ENCODE measurements around the gene HOXB3.
A peak's percentile ranks its signal among the peaks of the same experiment; 100 is the strongest.

HOXB3 gene

DNA sequence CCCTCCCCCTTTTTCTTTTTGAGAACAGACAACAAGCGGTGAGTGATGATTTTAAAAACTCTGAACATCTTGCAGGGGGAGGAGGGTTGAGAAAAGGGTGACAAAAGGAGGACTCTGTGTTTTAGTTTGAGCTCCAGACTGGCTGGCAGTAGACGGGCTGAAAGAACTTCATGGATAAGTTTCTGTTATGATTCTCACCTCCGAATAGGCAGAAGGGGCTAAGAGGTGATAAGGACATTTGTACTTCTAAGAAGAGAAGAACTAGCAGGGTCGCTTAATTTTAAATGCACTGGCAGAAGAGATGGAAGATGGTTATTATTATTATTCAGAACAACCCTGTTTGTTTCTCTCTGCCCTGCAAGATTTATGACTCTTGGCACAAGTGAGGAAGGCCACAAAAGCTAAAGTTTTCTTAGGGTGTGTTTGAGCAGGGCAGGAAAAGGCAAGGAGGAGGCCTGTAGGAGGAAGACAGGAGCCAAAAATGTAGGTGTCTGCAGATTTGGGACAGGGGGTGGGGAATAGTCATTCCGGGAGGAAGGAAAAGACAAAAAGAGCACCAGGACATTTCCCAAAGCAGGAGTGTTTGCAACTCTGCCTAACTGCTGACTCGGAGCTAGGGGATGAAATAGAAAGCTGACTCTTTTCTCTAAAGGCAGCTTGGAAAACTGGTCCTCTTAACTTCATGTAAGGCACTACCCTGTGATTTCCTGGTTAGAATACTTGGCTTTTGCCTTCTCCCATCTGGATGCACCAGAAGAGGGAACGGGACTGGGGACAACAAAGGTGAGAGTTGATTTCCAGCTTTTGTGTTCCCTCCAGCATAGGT, 33.3 kb downstream of the HOXB3 start:
- no peak for DNase-seq (ENCODE audit: low spot score)

DNA sequence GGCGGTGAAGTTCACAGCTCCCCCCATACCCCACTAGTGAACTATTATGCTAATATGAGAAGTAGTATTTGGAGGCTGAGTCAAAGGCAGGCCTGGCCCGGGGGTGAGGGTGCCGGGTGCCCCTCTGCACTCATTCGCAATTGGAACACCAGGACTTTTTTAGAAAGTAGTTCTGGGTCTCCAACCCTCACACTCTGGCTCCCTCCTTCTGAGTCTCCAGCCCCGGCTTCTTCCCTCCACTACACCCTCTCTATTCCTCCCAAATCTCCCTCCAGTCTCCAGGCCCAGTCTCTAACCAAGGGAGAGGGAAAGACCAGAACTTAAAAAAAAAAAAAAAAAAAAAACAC, 33.8 kb downstream of the HOXB3 start:
- no peak for DNase-seq (ENCODE audit: low spot score)

DNA sequence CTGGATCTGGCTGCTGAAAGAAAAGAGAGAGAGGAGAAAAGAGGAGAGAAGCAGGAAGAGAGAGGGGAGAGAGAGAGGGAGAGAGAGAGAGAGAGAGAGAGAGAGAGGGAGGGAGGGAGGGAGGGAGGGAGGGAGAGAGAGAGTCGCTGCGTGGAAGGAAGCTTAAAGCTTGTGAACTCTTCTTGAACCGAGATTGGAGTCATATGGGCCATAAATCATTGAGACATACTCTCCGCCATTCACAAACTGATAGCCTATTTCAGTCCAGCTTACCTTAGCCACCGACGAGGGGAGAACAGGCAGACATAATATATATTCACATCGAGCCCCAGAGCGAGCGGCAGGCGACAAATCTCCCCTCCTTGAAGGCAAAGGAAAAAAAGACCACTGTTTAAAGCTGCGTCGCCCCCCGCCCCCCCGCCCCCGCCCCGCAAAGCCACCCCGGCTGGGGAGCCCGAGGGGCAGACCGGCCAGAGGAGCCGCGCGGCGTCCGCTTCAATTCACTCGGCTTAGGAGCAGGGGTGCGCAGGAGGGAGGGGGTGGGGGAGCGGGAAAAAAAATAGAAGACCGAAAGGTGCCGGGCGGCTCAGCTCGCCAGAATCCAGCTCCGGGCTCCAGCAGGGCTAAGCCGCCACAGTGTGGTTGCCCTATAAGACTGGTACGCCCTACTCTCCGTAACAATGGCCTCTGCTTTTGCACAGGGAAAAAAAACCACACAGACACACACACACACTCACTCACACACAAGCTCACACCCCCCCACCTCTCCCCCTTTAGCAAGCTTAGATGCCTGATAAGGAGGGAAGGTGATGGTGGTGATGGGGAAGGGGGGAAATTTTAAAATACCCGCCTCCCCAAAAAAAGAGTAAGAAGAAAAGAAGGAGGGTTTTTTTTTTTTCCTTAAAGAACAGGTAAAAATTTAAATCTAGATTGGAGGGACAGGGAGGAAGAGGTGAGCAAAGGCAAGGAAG, 34.5 kb downstream of the HOXB3 start:
- DNase-seq (ENCODE audit: low spot score): no peak

DNA sequence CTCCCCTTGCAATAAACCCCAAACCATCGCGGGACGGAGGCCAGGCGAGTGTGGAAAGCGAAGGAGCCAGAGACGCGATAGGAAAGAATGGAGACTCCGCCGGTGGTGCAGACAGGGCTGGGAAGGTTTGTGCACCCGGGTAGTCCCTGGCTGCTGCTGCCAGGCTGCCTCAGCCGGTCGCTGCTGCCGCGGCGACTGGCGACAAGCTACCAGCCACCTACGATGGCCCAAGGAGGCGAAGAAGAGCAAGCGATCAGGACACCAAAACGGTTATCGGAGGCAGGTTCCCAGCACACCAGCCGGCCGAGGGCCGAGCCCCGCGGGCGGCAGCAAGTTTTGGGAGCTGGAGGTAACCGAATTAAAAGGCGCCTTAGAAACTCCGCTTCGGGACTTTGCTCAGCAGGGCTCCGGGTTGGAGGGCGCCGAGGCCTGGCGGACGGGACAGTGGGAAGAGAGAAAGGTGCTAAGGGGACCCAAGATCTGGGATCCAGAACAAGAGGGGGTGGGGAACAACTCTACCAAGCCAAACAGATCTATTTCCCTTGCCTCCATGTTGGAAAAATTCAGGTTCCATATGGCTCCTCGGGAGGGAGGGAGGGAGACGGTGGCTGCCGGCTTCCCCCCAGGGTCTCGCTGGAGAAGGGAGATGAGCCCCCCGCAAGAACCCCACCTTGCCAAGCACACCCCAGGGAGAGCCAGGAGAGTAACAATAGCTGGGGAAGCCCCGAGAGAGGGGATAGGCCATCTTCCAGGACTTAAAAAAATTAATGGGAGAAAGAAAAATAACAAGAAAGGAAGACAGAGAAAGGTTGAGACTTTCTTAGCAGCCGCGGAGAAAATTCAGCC, 35.4 kb downstream of the HOXB3 start:
- no peak for DNase-seq (ENCODE audit: low spot score)

DNA sequence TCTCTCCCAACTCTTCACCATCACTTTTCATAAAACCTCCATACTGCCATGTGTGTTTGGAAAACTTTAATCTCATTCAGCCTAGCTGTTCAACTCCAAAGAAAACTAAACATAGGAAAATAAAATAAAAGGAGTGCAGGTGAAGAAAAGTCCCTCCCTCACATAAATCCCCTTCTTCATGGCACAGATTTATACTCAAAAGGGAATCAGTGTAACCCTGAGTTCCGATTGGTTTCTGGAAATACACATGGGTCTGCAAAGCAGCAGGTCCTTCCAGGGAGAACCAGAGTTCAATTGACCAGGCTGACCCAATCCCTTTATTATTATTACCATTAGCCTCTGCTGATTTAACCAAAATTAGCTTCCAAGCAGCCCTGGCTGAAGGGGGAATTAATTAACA, 36.2 kb downstream of the HOXB3 start:
- DNase-seq (ENCODE audit: low spot score): no peak

DNA sequence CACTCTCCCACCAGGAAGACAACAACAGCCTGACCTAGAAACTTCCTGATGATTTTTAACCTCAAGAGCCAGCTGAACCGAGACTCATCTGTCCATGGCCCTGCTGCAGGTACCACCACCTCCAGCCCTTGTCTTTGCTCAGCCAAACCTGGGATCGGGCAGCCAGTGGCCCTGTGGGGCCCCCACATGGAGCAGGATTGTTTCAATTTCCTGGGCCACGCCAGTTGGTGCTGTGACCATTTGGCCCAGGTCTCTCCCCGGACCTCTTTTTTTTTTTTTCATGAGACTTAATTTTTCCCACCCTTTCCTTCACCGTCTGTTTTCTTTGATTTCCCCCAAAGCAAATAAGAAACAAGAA, 36.9 kb downstream of the HOXB3 start:
- DNase-seq (ENCODE audit: low spot score): no peak

DNA sequence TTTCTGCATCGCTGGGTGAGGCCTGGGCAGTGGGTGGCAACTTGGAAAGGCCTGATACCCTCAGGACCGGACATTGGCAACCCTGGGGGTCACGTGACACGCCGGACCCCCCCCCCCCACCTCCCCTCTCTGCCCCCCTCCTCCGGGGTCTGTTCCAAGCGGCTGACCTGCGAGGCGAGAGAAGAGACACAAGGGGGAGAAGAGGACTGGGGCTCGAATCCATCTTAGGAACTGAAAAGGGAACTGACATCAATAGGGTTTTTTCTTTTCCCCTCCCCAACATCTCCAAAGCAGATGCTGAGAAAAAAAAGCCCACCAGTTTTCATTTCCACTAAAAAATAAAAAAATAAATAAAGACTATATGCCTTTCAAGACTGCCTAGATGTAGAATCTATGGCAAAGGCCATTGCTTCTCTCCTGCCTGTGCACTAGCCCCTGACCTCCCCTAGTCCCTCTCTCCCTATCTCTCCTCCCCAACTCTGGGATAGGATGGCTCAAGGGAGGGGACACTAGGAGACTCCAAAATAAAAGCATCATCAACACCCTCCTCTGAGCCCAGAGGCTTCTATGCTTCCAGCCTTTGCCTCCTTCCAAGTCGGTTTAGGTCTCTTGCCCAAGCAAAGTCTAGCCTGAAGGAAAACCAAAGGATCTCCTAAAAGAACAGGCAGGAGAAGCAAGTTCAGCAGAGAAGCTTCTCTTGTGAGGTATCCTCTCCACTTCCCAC, 37.4 kb downstream of the HOXB3 start:
- no peak for DNase-seq (ENCODE audit: low spot score)

DNA sequence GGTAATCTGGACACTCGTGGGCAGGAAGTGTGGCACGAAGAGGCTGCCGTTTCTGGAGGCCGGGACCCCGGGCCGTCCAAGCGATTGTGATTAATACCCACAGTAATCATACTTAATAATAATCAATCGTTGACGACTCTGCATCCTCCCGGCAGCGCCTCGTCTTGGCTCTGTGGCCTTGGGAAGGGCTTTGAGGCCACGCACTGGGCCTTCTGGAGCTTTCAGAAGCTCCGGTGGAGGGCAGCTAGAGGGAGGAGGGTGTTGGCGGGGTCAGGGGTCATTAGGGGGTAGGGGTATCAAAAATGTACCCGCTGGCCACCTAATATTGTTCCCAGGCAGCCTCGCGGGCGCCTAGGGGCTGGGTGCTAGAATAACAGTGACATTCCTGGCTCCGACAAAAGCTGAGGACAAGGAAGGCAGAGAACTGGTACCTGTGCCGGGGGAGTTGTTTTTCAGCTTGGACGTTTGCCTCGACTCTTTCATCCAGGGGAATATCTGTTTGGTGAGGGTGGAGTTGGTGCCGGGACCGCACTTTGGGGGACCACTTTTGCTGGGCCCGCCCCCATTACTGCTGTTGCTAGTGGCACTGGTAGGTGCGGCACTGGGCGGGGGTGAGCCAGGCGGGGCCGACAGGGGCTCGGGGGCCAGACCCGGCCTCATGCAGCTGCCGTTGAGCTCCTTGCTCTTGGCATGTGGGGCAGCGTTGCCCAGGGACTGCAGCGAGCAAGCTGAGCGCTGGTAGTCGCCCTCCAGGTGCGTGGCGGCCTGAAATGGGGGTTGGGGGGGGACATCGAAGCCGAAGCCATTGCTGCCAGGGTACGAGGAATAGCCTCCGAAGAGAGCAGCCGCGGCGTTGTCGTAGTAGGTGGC, 38.2 kb downstream of the HOXB3 start:
- no peak for DNase-seq (ENCODE audit: low spot score)

DNA sequence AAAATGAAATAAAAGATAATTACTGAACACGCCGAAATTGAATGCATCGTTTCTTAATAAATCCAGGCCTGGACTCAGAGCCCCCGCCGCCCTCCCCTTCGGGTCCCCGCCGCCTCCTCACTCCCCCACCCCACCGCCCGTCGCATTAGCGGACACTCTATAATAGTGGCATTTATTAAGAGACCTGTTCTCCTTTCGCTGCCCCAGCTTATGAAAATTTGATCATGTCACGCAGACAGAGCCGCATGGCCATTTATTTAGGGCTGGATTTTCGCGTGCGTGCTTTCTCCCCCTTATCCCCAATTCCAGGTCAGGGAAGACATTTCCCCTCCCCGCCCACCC, 38.9 kb downstream of the HOXB3 start:
- no peak for DNase-seq (ENCODE audit: low spot score)

DNA sequence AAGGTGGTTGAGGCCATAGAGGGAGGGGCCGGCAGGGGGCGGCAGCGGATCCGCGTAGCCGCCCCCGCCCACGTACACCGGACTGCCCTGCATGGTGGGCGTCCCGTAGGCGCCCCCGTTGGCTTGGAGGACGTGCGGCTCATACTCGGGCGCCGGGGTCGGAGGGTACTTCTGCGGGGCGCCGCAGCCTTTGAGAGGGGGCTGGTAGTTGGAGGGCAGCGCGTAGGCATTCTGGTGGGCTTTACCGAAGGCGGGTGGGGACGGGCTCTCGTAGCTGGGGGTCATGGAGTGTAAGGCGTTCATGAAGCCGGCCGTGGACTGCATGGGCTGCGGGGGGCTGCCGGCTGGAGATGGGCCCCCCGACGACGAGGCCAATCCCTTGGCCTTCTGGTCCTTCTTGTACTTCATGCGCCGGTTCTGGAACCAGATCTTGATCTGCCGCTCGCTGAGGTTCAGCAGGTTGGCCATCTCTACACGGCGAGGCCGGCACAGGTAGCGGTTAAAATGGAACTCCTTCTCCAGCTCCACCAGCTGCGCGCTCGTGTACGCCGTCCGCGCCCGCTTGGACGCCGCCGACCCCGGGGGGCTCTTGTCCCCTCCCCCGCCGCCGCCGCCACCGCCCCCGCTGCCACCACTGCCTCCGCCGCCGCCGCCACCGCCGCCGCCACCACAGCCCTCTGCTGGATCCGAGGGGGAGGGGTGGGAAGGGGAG, 39.4 kb downstream of the HOXB3 start:
- no peak for DNase-seq (ENCODE audit: low spot score)

DNA sequence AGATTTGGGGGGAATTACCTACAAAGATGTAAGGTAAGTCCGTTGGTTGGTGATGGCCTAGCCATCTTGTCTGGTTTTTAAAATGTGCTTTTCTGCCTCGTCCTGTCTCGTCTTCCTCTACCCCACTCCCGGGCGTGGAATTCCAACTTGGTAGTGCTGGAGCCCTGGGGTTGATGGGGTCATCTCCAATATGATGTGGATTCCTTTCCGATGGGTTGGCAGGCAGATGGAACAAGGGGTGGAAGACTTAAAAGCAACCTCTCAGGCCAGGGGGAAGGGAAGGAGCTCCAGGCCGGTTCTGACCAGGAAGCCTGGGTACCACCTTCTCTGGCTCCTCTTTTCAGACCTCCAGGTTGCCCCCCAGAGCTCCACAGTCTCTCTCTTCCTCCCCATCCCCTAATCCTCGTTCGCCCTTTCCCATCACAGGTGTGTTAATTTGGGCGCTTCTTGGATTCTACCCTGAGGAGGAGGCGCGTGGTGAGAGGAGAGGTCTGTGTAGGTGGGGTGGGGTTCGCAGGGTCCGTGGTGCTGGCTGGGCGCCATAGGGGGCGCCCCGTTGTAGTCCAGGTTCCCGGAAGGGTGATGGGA, 40.0 kb downstream of the HOXB3 start:
- no peak for DNase-seq (ENCODE audit: low spot score)

DNA sequence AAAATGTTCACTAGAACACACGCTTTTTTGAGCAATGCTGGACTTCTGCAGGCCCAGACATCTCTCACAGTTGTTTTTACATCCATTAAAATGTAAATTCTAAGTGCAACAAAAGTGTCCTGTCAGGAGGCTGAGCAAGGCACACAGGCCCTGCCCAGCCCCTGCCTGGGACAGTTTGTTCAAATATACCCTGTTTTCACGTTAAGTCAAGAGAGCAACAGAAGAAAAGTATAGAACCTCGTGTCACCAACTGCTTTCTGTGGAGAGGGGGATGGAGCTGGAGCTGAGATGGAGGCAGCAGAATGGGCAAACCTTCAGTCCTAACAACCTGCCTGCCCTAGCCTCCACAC, 40.8 kb downstream of the HOXB3 start:
- no peak for DNase-seq (ENCODE audit: low spot score)

DNA sequence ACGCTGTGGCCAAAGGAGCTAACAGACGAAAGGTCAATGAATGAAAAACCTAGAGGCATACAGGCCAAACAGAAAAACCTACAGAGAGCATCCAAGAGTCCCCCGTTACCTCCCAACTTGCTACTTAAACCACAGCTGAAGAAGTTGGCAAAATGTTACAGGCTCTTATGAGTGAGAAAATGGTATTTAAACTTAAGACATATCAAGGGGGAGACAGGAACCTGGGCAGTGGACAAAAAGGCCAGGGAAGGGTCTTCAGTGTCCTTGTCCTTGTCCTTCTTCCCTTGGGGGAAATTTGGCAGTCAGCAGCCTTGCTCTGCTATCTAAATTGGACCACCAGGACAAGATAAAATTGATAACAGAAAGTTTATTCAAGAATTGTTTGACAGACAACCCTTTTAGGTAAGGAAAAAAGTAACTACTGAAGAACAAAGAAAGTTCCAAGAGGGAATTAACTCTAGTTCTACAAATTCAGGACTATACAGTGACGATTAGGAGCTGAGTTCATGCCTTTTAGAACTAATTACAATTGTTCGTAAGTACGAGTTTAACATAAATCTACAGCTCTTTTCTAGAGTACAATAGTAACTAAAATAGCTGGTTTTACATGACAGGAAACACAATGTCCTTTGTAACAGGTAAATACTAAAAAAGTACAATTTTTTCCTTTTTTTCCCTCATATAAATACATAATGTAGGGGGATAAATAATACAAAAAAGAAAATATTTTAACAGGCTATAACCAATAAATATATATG, 41.3 kb downstream of the HOXB3 start:
- peak; percentile 17 for DNase-seq (ENCODE audit: low spot score)

DNA sequence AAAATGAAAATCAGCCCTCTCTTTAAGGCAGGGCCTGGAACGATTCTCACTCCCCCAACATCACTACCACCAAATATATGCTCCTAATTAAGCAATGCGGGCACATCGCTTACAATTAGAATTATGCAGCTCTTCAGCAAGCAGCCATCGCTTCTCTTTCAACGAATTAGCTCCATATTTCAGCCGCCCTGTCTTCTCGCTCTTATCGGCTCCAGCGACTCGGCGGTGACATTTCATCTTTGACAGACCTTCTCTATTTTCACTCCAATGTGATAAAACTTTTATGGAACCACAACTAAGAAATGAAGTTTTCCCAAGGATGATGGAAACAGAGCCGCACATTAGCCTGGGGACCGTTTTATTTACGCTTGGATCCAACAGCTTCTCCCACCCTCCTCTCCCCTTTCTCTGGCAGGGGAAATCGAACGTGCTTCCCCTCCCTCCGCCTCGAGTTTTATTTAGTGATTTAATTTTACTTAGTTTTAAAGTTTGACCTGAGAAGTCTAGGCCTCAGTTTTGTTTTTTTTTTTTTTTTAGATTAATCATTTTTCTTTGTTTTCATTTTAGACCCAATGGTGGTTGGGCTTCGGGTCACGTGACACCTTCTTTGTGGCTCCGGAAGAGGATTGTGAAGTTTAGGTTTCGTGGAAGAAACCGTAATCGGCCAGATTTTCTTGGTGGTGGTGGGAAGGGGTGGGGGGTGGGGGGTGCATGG, 42.1 kb downstream of the HOXB3 start:
- peak; percentile 59 for DNase-seq (ENCODE audit: low spot score)

DNA sequence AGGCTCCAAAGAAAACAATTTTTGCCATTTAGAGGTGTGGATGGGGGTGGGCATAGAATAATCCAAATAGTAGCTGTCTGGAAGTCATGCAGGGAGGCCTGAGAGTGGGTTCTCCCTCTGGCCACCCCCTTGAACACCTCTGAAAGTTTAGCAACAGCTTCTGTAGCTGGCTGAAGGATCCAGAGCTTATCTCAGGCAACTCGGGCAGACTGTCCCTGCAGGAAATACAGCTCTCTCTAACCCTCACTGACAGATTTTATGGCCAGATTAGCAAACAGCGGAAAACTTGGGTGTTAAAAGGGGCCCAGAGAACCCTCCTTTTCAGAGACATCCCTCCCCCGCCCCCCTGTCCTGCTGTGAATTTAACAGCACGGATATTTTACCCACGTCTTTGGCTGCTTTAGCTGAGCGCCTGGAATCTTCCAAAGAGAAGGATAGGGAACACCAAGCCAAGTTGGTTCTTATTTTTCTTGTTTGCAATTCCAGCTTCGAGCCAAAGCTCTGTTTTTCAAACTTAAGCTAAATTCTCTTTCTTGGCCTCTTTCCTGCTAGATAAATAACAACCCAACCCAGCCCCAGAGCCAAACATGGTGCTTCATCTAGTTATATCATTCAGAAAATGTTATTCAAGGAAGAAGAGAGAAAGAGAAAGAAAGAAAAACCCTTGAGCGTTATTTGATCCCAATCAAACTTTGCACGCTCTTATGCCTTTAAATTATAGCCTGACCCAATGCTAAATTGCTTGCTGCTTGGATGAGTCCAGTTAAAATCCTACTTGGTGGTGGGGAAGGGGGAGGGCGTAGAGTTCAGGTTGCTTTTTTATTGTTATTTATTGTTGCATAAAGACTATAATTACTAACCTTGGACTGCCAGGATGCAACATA, 42.9 kb downstream of the HOXB3 start:
- DNase-seq (ENCODE audit: low spot score): peak; percentile 58

DNA sequence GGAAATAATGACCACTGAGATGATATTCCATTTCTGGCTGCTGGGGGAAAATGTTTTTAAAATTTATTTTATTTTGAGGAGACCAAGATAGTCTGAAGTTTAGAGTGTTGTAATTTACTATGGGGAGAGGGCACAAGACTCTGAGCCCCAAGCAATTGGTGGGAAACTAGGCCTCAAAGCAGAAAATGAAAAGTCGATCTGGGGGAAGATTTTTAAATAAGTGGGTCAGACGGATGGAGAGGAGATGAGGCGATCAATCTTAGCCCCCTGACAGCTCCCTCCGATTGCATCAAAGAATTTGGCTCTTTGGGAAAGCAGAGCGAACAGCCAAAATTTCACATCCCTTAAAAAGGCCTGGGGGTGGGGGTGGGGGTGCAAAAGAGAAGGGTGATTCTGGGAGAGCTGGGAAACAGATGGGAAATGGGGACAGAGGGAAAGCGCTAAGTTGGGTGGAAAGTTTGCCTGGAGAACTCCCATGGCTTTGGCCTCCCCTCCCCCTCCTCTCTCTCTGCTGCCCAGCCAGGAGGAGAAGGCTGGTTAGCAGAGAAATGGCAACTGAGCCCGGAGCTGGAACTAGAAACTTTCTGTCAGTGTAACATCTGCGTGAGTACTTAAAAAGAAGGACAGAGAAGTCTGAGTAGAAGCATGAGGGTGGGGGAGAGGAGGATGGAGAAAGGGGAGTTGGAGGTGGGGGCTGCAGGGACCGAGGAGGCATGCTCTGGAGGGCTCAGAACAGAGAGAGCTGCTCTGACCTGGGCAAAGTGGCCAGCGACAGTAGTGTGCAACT, 43.7 kb downstream of the HOXB3 start:
- DNase-seq (ENCODE audit: low spot score): no peak

DNA sequence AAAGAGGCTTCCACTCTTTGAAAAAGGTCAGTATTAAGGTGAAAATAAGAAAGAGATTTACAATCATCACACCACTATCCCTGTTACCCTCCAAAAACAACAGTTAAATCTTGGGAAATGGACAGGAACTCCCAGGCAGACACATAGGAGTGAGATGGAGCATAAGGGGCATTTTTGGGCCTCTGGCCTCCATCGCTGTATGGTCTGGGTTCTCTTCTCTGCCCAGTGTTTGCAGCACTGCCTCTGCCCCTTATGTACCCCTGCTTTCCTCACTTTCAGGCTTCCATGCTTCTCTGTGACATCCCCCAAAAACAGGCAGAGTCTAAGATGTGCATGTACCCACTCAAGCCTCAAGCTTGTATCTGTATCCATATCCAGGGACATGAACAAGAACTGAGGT, 44.5 kb downstream of the HOXB3 start:
- DNase-seq (ENCODE audit: low spot score): no peak
